HG03159 (cell line): ENCODE measurements around the gene TMED7.
"Not testable (repeated sequence)": the region's sequence is repeated elsewhere in the genome, so short reads cannot be mapped to it uniquely, and the experiment has no call there.

Experiments
- ATAC-seq: cut with Tn5 transposase; IDR thresholded peaks from one replicate; pipeline ENCODE4 v1.9.1; 2021; ENCODE audit warnings: mild to moderate bottlenecking, moderate library complexity; ENCODE audit not compliant: unreplicated experiment

TMED7 gene

DNA sequence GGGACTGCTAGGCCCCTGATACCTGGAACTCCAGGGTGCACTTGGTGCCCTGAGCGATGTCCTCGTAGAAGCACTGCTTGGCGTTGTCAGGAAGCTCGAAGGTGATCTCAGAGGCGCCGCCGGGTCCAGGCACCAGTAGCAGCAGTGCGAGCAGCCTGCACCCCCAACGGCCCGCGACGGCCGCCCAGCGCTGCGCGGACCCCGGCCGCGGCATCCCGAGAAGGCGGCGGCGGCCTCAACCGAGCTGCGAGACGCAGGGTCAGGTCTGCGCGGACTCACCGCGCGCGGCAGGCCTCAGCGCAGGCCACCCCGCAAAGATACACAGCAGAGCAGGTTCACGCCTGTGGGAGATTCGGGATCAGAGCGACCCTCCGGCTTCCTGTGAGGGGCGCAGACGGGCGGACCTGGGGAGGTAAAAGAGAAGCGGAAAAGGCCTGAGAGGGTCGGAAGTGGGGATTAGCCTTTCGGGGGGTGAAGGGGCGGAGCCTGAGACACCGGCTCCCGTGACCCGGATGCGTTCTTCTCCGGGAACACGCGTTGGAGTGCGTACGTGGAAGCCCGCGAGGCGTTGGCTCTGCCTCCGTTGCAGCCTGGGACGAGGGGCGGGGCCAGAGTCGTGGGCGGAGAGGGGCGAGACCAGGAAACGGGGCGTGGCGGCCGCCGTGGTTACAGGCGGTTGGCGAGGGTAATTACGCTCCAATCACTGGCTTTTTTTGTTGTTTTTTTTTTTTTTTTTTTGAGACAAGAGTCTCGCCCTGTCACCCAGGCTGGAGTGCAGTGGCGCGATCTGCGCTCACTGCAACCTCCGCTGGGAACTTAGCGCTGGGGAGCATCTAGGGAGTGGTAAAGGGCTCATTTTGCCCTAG lies at the start of gene TMED7:
TMED7 (minus strand) TSS at position 458 of the 866 bp plus-strand sequence; CDS start at position 214, 244 bp downstream.
- peak; percentile 91 for ATAC-seq

DNA sequence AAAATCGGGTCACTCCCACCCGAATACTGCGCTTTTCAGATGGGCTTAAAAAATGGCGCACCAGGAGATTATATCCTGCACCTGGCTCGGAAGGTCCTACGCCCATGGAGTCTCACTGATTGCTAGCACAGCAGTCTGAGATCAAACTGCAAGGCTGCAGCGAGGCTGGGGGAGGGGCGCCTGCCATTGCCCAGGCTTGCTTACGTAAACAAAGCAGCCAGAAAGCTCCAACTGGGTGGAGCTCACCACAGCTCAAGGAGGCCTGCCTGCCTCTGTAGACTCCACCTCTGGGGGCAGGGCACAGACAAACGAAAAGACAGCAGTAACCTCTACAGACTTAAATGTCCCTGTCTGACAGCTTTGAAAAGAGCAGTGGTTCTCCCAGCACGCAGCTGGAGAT lies 48.9 kb upstream of the TMED7 start:
- ATAC-seq: not testable (repeated sequence)

DNA sequence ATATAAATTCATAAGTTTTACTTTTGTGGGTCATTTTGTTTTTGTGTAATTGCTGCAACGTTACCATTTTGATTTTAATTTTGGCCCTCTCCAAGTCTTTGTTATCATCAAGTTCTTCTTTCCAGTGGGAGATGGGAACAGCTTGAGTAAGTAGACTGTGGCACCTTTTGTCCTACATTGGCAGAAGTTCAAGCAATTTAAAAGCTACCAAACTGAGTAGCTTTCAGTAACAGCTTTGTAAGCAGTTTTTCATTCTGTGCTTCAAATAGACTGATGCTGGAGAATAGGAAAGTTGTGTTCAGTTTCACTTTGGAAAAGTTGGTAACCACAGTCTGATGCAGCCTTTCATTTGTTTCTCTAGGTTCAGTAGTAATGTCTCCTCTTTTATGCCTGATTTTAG lies 47.8 kb upstream of the TMED7 start:
- no peak for ATAC-seq

DNA sequence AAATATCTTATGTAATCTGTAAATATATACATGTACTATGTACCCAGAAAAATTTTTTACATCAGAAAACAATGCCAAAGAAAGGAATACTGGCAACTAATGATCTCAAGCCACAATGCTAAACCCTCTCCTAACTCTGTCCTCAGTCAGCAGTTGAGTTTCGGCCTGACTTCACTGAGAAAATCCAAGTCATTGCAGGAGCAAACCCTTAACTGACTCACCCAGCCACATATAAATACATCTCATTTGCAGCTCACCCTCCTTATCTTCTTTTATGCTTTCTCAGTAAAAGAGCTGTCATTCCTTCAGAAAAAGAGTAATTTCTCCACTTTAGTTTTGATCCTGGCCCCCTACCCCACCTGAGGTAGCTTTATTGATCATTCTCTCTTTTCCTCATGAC lies 46.1 kb upstream of the TMED7 start:
- ATAC-seq: no peak

DNA sequence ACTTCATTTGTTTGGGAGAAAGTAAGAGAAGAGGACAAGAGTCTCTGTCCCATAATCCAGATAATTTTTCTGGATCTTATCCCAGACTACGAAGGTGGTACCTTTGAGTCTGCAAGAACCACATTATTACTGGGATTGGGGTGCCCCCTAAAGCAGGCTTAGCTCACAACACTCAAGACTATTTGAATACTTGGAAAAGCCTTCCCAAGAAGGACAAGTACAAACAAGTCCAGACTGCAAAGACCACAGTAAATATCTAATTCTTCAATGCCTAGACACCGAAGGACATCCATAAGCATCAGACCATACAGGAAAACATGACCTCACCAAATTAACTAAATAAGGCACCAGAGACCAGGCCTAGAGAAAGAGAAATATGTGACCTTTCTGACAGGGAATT lies 40.2 kb upstream of the TMED7 start:
- ATAC-seq: no peak

DNA sequence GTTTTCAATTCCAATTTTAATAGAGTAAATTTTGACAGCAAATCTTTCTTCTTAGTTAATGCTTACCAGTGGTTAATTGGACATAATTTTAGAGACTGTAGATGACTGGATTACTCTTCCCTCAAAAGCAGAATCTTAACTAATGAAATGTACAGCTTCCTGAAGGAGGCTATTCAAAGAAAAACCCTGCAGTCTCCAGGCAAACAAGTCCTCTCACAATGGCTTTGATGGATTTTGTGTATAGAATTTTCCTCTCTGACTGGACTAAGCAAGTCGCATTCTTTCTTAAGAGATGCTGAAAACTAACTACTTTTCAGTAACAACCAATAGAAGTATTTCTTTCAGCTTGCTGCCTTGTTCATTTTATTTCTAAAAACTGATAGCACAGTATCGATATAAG lies 35.7 kb upstream of the TMED7 start:
- no peak for ATAC-seq

DNA sequence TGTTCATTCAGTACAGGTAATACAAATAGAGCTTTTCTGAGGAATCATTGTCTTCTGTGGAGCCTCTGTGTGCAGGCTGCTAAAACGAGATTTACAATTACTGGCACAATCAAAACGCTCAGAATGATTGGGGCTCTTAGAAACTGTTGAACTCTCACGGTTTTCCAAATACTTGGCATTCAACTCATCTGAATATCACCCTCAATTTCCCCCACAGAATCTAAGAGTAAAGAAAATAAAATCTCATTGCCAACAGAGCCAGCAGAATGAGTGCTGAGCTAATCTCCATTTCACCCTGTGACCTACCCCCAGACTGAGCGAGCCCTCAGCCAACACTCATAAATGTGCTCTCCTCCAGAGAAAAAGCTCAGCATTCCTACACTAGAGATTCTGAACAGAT lies 35.3 kb upstream of the TMED7 start:
- ATAC-seq: no peak

DNA sequence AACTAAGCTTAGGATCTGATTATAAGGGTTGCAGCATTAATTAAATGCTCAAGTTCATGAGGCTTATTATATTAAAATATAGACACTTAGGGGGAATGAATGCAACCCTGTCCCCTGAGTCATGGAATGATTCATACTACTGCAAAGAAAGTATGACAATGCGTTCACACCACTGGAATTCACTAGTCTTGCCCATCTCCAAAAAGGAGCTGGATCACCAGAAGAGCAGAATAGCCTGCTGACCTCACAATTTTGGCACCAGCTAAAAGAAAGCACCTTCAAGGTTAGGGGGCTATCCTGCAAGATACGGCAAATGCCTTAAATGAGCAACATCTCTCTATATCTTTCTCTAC lies 32.0 kb upstream of the TMED7 start:
- ATAC-seq: no peak

DNA sequence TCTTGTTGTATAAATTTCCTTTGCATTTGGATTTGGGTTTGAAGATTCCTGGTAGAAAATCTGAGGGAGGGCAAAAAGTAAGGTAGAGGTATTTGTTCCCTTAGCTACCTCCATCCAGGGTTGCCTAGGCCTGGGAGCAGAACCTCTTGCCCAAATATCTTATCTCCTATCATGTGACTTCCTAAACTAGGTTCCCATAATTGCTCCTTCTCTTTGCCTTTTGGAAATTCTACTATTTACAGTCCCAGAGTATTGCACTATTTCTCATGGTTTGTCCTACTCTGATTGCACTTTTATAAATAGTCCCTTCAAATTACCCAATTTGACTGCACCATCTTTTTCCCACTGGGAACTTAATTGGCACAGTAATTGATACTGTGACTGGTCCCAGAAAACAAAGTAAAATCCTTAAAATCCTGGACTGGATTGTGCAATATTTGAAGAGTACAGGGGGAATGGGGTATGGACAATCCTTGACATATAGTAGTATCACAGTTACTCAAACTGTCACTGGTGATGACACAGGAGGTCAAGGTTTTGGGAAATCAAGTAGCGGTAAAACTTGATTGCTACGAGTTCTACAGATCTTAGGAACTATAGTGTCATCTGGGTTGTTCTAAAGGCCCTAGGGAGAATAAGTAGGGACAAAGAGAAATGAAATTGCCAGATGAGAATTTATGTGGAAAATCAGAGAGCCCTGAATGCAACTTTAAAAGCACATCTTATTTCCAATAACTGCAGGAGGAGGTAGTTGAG lies 31.5 kb upstream of the TMED7 start:
- ATAC-seq: no peak

DNA sequence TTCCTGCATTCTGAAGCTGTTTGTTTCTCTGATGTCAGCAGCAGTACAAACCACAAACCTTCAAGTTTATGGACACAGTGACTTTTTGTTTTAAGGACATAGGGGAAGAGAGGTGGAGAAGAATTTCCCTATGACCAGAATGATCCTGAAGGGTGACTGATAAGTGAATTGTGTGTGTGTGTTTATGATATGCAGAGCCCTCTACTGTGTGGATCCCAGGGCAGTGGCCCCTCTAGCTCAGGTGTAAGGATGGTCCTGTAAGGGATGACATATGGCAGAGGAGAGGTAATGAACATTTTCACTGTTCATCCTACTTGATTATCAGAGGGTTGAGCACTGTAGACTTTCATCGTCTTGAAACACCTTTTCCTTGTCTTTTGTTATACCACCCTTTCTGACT lies 30.6 kb upstream of the TMED7 start:
- ATAC-seq: no peak

DNA sequence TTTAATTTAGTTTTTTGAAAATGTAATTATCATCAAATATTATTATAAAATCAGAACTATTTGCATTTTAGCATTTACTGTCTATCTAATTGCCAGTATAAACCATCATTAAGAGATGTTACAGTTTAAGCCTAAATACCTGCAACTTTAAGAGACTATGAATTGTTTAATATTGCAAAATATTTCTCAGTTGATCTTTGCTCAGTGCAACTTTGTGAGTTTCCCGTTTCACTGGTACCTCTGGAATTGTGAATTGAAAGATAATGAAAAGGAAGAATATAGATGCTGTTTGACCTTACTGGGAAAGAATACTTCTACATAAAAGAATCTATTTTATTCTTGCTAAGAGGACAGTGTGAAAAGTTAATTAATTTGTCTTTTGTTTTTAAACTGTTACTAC lies 30.2 kb upstream of the TMED7 start:
- ATAC-seq: no peak

DNA sequence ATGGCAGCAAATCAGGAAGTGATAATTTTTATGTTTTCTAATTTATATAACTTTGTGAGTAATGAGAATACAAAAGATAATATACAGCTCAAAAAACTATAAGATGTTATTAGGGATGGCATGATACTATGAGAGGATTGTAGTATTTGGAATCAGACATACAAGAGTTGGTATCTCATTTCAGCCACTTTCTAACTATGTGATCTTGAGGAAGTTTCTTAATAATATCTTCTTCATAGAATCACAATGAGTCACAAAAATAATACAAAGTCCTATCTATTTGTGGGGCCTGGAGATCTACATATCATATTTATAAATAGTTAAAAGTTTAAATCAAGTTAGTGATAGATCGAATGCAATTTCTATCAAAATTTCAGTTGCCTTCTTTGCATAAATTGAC lies 23.7 kb upstream of the TMED7 start:
- ATAC-seq: no peak

DNA sequence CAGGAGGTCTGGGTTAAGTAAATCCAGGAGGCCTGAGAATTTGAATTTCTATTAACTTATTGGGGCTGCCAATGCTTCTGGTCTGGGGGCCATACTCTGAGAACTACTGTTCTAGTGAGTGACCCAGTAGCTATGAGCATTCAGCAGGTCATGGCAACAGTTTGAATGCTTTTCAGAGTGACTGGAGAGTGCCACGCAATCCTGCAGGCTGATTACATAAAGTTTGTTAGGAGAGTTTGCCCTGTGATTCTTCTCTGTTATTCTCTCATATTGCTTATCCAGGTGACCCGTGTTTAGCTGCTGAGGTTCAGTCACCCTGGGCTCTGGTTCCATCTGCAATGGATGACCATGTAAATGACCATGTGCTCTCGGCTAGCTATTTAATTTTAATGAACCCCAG lies 22.2 kb upstream of the TMED7 start:
- no peak for ATAC-seq

DNA sequence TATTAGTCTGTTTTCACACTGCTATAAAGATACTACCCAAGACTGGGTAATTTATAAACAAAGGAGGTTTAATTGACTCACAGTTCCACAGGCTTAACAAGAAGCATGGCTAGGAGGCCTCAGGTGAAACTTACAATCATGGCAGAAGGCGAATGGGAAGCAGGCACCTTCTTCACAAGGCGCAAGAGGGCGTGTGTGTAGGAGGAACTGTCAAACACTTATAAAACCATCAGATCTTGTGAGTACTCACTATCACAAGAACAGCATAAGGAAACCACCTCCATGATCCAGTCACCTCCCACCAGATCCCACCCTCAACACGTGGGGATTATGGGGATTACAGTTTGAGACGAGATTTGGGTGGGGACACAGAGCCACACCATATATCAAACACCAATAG lies 19.6 kb upstream of the TMED7 start:
- not testable (repeated sequence) for ATAC-seq

DNA sequence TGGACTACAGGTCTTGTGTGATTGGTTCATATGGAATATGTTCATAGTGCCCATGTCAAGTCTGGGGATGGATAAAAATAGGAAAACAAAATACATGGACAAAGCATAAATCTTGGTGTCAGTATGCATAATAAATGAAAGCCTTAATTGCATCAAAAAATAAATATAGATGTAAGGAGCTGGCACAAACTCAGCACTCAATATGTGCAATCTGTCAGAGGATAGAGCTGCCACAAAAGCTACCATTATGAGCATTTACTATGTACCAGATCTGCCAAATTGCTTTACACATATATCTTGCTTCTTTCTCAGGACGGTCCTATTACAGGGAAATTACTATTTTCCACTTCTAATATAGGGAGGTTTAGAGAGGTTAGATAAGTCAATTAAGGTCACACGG lies 18.2 kb upstream of the TMED7 start:
- ATAC-seq: no peak

DNA sequence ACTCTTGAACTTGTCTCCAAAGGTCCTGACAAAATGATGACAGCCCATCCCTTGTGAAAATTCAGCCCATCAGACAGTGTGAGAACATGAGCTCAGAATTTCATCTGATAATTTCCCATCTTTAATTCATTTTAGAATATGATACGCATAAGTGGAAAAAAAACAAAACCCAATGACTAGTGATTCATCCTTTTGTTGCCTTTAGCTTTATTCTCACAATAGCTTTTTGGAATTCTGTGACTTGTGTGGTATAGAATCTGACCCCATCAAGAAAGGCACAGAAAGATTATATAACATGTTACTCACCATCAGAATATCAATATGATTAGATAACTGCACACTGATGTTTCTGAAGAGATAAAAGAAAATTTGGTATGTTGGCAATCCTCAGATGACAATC lies 16.1 kb upstream of the TMED7 start:
- no peak for ATAC-seq

DNA sequence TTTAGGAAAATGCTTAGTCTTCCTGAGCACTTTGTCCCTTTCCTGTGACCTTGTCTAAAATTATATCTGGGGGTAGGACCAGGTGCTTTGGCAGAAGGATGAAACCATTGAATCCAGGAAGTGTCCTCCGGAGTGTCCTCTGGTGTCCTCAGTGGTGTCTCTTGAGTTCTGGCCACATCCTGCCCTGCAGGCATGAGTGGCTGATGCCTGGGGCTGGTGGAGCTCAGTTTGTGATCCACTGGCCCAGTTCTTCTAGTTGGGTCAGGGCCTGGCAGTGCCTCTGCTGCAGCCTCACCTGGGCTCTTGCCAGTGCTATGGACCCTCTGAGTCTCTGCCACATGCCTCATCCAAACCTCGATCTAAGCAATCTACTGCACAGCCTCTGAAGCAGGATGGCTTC lies 14.4 kb upstream of the TMED7 start:
- ATAC-seq: no peak

DNA sequence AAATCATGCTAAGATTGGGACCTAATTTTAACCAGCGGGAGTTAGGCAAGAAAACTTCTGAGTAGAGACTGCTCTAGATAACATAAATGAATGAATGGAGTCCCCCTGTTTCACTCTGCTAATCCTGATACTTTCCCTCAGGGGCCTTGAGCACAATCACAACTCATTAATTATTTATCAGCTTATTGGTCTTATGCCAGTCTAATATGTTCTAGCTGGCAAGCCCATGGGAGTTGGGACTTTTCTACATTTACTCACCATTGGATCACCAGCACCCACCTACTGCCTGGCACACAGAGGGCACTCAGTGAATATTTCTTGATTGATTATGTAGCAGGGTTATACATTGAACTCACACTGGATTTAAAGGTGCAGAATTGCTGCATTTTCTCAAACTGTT lies 13.5 kb upstream of the TMED7 start:
- no peak for ATAC-seq

DNA sequence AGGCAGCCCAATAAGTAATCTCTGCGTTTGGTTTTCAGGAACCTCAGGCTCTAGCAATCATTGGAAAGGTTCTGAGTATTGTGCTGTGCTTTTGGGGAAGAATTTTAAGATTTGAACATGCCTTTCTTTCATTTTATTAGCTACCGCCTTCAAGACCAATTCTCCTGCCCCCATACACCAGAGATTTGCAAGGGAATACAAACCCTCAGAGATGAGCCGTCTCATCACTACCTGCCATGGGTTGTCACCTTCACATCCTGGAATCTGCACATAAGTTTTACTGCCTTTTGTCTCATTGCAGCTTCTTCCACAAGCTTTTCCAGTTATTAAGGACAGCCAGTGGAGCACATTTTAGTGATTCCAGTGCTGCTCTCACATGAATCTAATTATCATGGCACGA lies 11.7 kb upstream of the TMED7 start:
- ATAC-seq: no peak

DNA sequence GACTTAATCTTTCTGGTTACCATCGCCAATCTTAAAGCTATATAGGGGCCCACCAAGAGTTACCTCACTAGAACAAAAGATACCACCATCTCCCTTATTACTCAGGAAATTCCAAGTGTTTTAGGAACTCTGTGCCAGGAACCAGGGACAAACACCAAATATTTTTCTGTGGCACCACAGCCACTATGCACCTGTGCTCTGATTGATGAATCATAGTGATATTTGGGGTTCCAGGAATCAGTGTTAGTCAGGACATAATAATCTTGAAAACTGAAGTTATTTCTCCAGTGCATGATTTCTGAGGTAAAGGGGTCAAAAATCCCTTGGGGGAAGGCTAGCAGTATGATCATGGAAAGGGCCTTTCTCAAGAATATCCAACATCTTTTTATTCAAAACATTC lies 10.2 kb upstream of the TMED7 start:
- ATAC-seq: no peak

DNA sequence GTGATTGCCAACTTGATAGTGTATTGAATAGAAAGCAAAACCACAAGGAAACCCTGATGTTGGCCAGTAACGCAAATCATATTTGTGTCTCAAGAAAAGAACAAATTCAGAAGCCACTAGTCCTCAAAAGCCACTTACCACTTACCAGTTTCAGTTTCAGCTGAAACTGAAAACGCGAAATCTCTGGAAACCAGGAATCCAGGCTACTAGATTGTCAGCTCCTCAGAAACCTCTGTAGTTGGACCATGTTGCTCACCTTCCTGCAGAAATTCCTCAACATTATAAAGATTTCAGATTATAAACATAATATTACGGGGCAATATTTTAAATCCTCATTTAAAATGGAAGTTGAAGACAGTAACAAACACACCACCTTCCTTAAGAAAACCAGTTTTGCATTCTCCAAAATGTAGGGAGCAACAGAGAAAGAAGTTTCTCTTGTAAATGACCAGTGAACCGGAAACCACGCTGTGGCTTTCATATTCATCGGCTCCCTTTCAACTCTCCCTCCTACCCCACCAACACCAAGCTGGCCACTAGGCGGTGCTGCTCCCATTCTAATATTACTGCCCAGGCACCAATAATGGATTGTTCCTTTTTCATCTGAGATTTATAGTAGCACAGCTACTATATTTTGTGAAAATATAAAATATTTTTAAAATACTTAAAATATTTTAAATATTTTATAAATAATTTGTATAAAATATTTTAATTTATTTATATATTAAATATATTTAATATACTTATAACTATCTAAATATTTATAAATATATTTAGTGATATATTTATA lies 8.7 kb upstream of the TMED7 start:
- peak; percentile 63 for ATAC-seq

DNA sequence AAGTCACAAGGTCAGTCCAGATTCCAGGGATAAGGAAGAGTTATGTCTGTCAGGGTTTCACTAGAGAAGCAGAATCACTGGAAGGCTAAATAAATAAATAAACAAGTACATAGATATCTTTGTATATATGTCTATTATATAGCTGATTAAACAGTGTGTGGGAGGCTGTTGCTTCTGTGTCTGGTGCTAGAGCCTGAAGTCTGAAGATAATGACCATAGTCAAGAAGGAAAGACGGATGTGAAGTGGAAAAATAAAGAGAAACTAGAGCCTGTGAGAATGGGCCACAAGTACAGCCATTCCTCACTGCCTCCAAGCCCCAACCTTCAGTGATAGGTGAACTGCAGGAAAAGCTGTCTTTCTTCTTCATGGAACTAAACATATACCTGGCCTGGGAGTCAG lies 4.1 kb upstream of the TMED7 start:
- ATAC-seq: no peak
